Gastrocnemius medialis (tissue), 4 donors: Measurements from ENCODE around the gene NHSL1. TPM values are rescaled to one million over a fixed set of nuclear protein-coding genes. Genes with fewer than 3 reads are reported as not detected.

Source experiments
- ATAC-seq, 2 donors: fragments of 150-250 bp; one replicate each; pipeline ENCODE4 v1.9.1; 2016
- DNase-seq, 2 donors: peaks; one replicate each; pipeline ENCODE4 v3.0.0-alpha.2; 2019
- H3K27ac ChIP-seq, 4 donors: fragments of 200-600 bp; sonication (generic); 1 replicate in 1 of 4; 2 replicates in 3 of 4; pipeline ENCODE4 v1.5.1; 2016 to 2018; ENCODE audit warnings: mild to moderate bottlenecking in 2 of 4, moderate library complexity in 1 of 4
- H3K27me3 ChIP-seq, 3 donors: fragments of 200-600 bp; sonication (generic) in 2 of 3; 1 replicate in 1 of 3; 2 replicates in 2 of 3; pipeline versions ENCODE4 v1.5.1 to v1.6.0; 2016 to 2019; ENCODE audit warnings: mild to moderate bottlenecking in 1 of 3, moderate library complexity in 1 of 3
- H3K36me3 ChIP-seq, 2 donors: fragments of 200-600 bp; sonication (generic) in 1 of 2; one replicate each; pipeline ENCODE4 v1.5.1; 2017 to 2018
- H3K4me1 ChIP-seq, 2 donors: fragments of 200-600 bp; sonication (generic) in 1 of 2; one replicate each; pipeline ENCODE4 v1.5.1; 2016 to 2017; ENCODE audit warnings: mild to moderate bottlenecking in 2 of 2
- H3K4me3 ChIP-seq, 4 donors: fragments of 200-600 bp; sonication (generic) in 3 of 4; 1 replicate in 1 of 4; 2 replicates in 3 of 4; pipeline ENCODE4 v1.5.1; 2016 to 2019; ENCODE audit warnings: mild to moderate bottlenecking in 2 of 4
- H3K9me3 ChIP-seq, 3 donors: fragments of 200-600 bp; sonication (generic) in 2 of 3; 1 replicate in 1 of 3; 2 replicates in 2 of 3; pipeline ENCODE4 v1.5.1; 2016 to 2019
- CTCF ChIP-seq, 5 experiments: fragments of 450-650 bp in 3 of 5; fragments of 200-600 bp in 2 of 5; sonication (generic) in 2 of 5; IDR thresholded peaks in 4 of 5; conservative IDR thresholded peaks in 1 of 5; 1 replicate in 4 of 5; 2 replicates in 1 of 5; pipeline ENCODE4 v1.5.1; 2016 to 2019; ENCODE audit warnings: antibody characterized with exemption in 5 of 5, mild to moderate bottlenecking in 3 of 5, moderate library complexity in 3 of 5
- POLR2A ChIP-seq, 2 donors: fragments of 450-650 bp; IDR thresholded peaks; one replicate each; pipeline ENCODE4 v1.6.1; 2017; ENCODE audit warnings: antibody characterized with exemption in 2 of 2, mild to moderate bottlenecking in 2 of 2, moderate library complexity in 2 of 2
- in situ Hi-C, 4 donors: fragments of 200-750 bp; cut with MboI; loops; one replicate each; pipeline versions ENCODE4 v1.15.0 to v1.8.0; 2017; ENCODE audit warnings: low sequenced_read_pairs in 4 of 4
- intact Hi-C: fragments of 100-400 bp; cut with DNase I; formaldehyde crosslinking; loops from one replicate; pipeline ENCODE4 v1.15.1; 2023; ENCODE audit warnings: low total_unique reads
- total RNA-seq, 4 donors: library from RNA; depleted of rRNA; stranded (reverse); fragments of >200 nt; gene quantifications; one replicate each; pipeline versions ENCODE4 v1.1.0 to v1.2.3, GENCODE V29; 2016

NHSL1 gene
- total RNA-seq, 4 donors from 2014 or later, result 0.31 to 2.0 (median 1.1) TPM

- no peaks in the 10 kb centered on the region for H3K9me3 ChIP-seq
- ATAC-seq (no peak), DNase-seq (no peak)
- no peaks in the 10 kb centered on the region for H3K4me1 ChIP-seq
- in situ Hi-C loops (loop anchor here in 2 of 4 donors (10.0 to 25.0 kb wide), 2 partner anchors 344 to 357 kb away; partner anchors contain the start of gene CCDC28A (in 2 of the 2)), intact Hi-C loops (no loop called here)
- no peak overlapping the region for H3K4me3 ChIP-seq
- H3K27me3 ChIP-seq, result no peaks in the 10 kb centered on the region
- no peak overlapping the region for H3K27ac ChIP-seq
- TF ChIP-seq CTCF (IDR thresholded peaks at IDR 0.05 in 4 of 5, conservative IDR thresholded peaks at IDR 0.05 in 1 of 5), result no peak
- TF ChIP-seq POLR2A (IDR thresholded peaks at IDR 0.05), result no peak
- H3K36me3 ChIP-seq, result peaks cover 0 to 35% of the 10 kb centered on the region in 2 donors
Measured at GRCh38 chr6:138418118-138418742, 81.1 kb downstream of the NHSL1 start.

GRCh38 chr6:138417493-138418117 lies 81.7 kb downstream of the NHSL1 start:
- intact Hi-C loops (no loop called here), in situ Hi-C loops (loop anchor here in 2 of 4 donors (10.0 to 25.0 kb wide), 2 partner anchors 345 to 357 kb away; partner anchors contain the start of gene CCDC28A (in 2 of the 2))
- ATAC-seq (no peak), DNase-seq (no peak)
- TF ChIP-seq POLR2A (IDR thresholded peaks at IDR 0.05) (no peak), CTCF (IDR thresholded peaks at IDR 0.05 in 4 of 5, conservative IDR thresholded peaks at IDR 0.05 in 1 of 5) (no peak)
- H3K9me3 ChIP-seq, result no peaks in the 10 kb centered on the region
- no peaks in the 10 kb centered on the region for H3K4me1 ChIP-seq
- no peaks in the 10 kb centered on the region for H3K27me3 ChIP-seq
- H3K36me3 ChIP-seq, result peaks cover 0 to 42% of the 10 kb centered on the region in 2 donors
- H3K27ac ChIP-seq, result no peak overlapping the region
- H3K4me3 ChIP-seq, result no peak overlapping the region

GRCh38 chr6:138416206-138416605 lies 83.1 kb downstream of the NHSL1 start:
- Histone ChIP-seq H3K27ac (no peak overlapping the region), H3K9me3 (no peaks in the 10 kb centered on the region), H3K27me3 (no peaks in the 10 kb centered on the region), H3K4me1 (no peaks in the 10 kb centered on the region), H3K4me3 (no peak overlapping the region), H3K36me3 (peaks cover 0 to 56% of the 10 kb centered on the region in 2 donors)
- DNase-seq (no peak), ATAC-seq (no peak)
- intact Hi-C loops, result no loop called here
- in situ Hi-C loops, result loop anchor here in 2 of 4 donors (10.0 to 25.0 kb wide), 2 partner anchors 346 to 359 kb away; partner anchors contain the start of gene CCDC28A (in 2 of the 2)
- TF ChIP-seq POLR2A (IDR thresholded peaks at IDR 0.05) (no peak), CTCF (IDR thresholded peaks at IDR 0.05 in 4 of 5, conservative IDR thresholded peaks at IDR 0.05 in 1 of 5) (no peak)

GRCh38 chr6:138415125-138415524 lies 84.2 kb downstream of the NHSL1 start:
- no peak for ATAC-seq
- Histone ChIP-seq H3K27ac (no peak overlapping the region), H3K4me3 (no peak overlapping the region), H3K4me1 (no peaks in the 10 kb centered on the region), H3K36me3 (peaks cover 0 to 64% of the 10 kb centered on the region in 2 donors), H3K27me3 (no peaks in the 10 kb centered on the region), H3K9me3 (no peaks in the 10 kb centered on the region)
- no peak for DNase-seq
- in situ Hi-C loops, result loop anchor here in 2 of 4 donors (10.0 to 25.0 kb wide), 2 partner anchors 347 to 360 kb away; partner anchors contain the start of gene CCDC28A (in 2 of the 2)
- intact Hi-C loops, result no loop called here
- TF ChIP-seq POLR2A (IDR thresholded peaks at IDR 0.05) (no peak), CTCF (IDR thresholded peaks at IDR 0.05 in 4 of 5, conservative IDR thresholded peaks at IDR 0.05 in 1 of 5) (no peak)
